Esophagus (tissue), 2 donors: ENCODE results near the gene IL1RAPL1. TPM values are rescaled to one million over a fixed set of nuclear protein-coding genes. Genes with fewer than 3 reads are reported as not detected.

Experiments
- H3K27ac ChIP-seq, 2 donors: one replicate each; pipeline ENCODE4 v1.5.1; 2013; ENCODE audit warnings: low read depth in 2 of 2, mild to moderate bottlenecking in 2 of 2, inconsistent platforms in 1 of 2, low read length in 1 of 2, moderate library complexity in 1 of 2
- H3K27me3 ChIP-seq, 2 donors: one replicate each; pipeline ENCODE4 v1.6.1; 2013; ENCODE audit warnings: low read length in 2 of 2, control low read depth in 1 of 2, mild to moderate bottlenecking in 1 of 2; ENCODE audit not compliant: insufficient read depth in 2 of 2, control insufficient read depth in 1 of 2
- H3K36me3 ChIP-seq, 2 donors: one replicate each; pipeline ENCODE4 v1.6.1; 2013; ENCODE audit warnings: low read length in 1 of 2; ENCODE audit not compliant: control insufficient read depth in 2 of 2, insufficient read depth in 2 of 2
- H3K4me1 ChIP-seq, 2 donors: one replicate each; pipeline ENCODE4 v1.6.1; 2013; ENCODE audit warnings: low read length in 1 of 2; ENCODE audit not compliant: control insufficient read depth in 2 of 2, insufficient read depth in 2 of 2
- H3K4me3 ChIP-seq, 2 donors: one replicate each; pipeline ENCODE4 v1.5.1; 2013; ENCODE audit warnings: low read length in 2 of 2, mild to moderate bottlenecking in 2 of 2, low read depth in 1 of 2, moderate library complexity in 1 of 2
- H3K9me3 ChIP-seq, 2 donors: one replicate each; pipeline ENCODE4 v1.6.1; 2013; ENCODE audit warnings: mild to moderate bottlenecking in 2 of 2, low read depth in 1 of 2, low read length in 1 of 2, moderate library complexity in 1 of 2; ENCODE audit not compliant: control insufficient read depth in 2 of 2, insufficient read depth in 1 of 2
- WGBS, 2 donors: extraction: QIAGEN DNeasy Blood & Tissue Kit; methylation state at CpG; one replicate each; pipeline ENCODE4 v1.1.7; 2013; 5-methylcytosine and 5-hydroxymethylcytosine counted together
- polyA plus RNA-seq, 2 donors: library from polyadenylated mRNA; stranded (reverse); fragments of 200-250 nt; gene quantifications; one replicate each; pipeline ENCODE4 v1.2.3, GENCODE V29; 2013
- donor health status: healthy with polysubstance abuse.
- donor health status: Bipolar disorder and iron deficiency.

The IL1RAPL1 gene
- polyA plus RNA-seq, 2 donors: 0.02 to 0.04 TPM

- Histone ChIP-seq H3K27ac (no peak overlapping the region), H3K27me3 (no peaks in the 10 kb centered on the region), H3K4me1 (no peaks in the 10 kb centered on the region), H3K9me3 (no peaks in the 10 kb centered on the region), H3K36me3 (no peaks in the 10 kb centered on the region), H3K4me3 (no peak overlapping the region)
- WGBS, 2 donors: 49 to 87% methylated on average over 2 of the region's 2 CpGs
Measured at GRCh38 chrX:29225670-29226069, 638.4 kb downstream of the IL1RAPL1 start.

GRCh38 chrX:29229802-29230201, 642.6 kb downstream of the IL1RAPL1 start:
- 52 to 55% methylated on average over 2 of the region's 2 CpGs for WGBS, 2 donors

GRCh38 chrX:29231800-29232199, 644.6 kb downstream of the IL1RAPL1 start:
- H3K27me3 ChIP-seq: no peaks in the 10 kb centered on the region
- no peaks in the 10 kb centered on the region for H3K4me1 ChIP-seq
- H3K27ac ChIP-seq: no peak overlapping the region
- 46 to 51% methylated on average over 2 of the region's 2 CpGs for WGBS, 2 donors
- H3K9me3 ChIP-seq: no peaks in the 10 kb centered on the region
- H3K36me3 ChIP-seq: no peaks in the 10 kb centered on the region
- H3K4me3 ChIP-seq: no peak overlapping the region

More at GRCh38 chrX:29229802-29230201, 642.6 kb downstream of the IL1RAPL1 start:
- Histone ChIP-seq H3K36me3 (no peaks in the 10 kb centered on the region), H3K4me3 (no peak overlapping the region), H3K4me1 (no peaks in the 10 kb centered on the region), H3K9me3 (no peaks in the 10 kb centered on the region), H3K27ac (no peak overlapping the region), H3K27me3 (no peaks in the 10 kb centered on the region)

GRCh38 chrX:29233592-29234183, 646.4 kb downstream of the IL1RAPL1 start:
- H3K27me3 ChIP-seq: no peaks in the 10 kb centered on the region
- H3K36me3 ChIP-seq: no peaks in the 10 kb centered on the region
- no peak overlapping the region for H3K4me3 ChIP-seq
- H3K27ac ChIP-seq: no peak overlapping the region
- H3K4me1 ChIP-seq: no peaks in the 10 kb centered on the region
- WGBS, 2 donors: 79 to 81% methylated on average over 7 of the region's 7 CpGs
- H3K9me3 ChIP-seq: no peaks in the 10 kb centered on the region

GRCh38 chrX:29237972-29238371, 650.7 kb downstream of the IL1RAPL1 start:
- Histone ChIP-seq H3K36me3 (no peaks in the 10 kb centered on the region), H3K4me3 (no peak overlapping the region), H3K4me1 (no peaks in the 10 kb centered on the region), H3K9me3 (no peaks in the 10 kb centered on the region), H3K27ac (no peak overlapping the region), H3K27me3 (no peaks in the 10 kb centered on the region)
- 54 to 88% methylated on average over 6 of the region's 6 CpGs for WGBS, 2 donors

- Histone ChIP-seq H3K4me1 (no peaks in the 10 kb centered on the region), H3K27ac (no peak overlapping the region), H3K36me3 (no peaks in the 10 kb centered on the region), H3K9me3 (no peaks in the 10 kb centered on the region), H3K27me3 (no peaks in the 10 kb centered on the region), H3K4me3 (no peak overlapping the region)
- WGBS, 2 donors: 58 to 75% methylated on average over 2 of the region's 2 CpGs
Measured at GRCh38 chrX:29241809-29242208, 654.6 kb downstream of the IL1RAPL1 start.

GRCh38 chrX:29242856-29243255, 655.6 kb downstream of the IL1RAPL1 start:
- Histone ChIP-seq H3K27me3 (no peaks in the 10 kb centered on the region), H3K4me3 (no peak overlapping the region), H3K9me3 (no peaks in the 10 kb centered on the region), H3K36me3 (no peaks in the 10 kb centered on the region), H3K27ac (no peak overlapping the region), H3K4me1 (no peaks in the 10 kb centered on the region)
- WGBS, 2 donors: 72 to 88% methylated on average over 4 of the region's 4 CpGs

GRCh38 chrX:29243942-29244341, 656.7 kb downstream of the IL1RAPL1 start:
- no peaks in the 10 kb centered on the region for H3K27me3 ChIP-seq
- H3K27ac ChIP-seq: no peak overlapping the region
- H3K36me3 ChIP-seq: no peaks in the 10 kb centered on the region
- H3K4me3 ChIP-seq: no peak overlapping the region
- H3K4me1 ChIP-seq: no peaks in the 10 kb centered on the region
- 90 to 96% methylated on average over 2 of the region's 2 CpGs for WGBS, 2 donors
- no peaks in the 10 kb centered on the region for H3K9me3 ChIP-seq

- Histone ChIP-seq H3K27ac (no peak overlapping the region), H3K27me3 (no peaks in the 10 kb centered on the region), H3K9me3 (no peaks in the 10 kb centered on the region), H3K36me3 (no peaks in the 10 kb centered on the region), H3K4me3 (no peak overlapping the region), H3K4me1 (no peaks in the 10 kb centered on the region)
- WGBS, 2 donors: 38 to 70% methylated on average over 1 of the region's 1 CpG
Measured at GRCh38 chrX:29254515-29254914, 667.3 kb downstream of the IL1RAPL1 start.

GRCh38 chrX:29257521-29257920, 670.3 kb downstream of the IL1RAPL1 start:
- no peak overlapping the region for H3K27ac ChIP-seq
- H3K27me3 ChIP-seq: no peaks in the 10 kb centered on the region
- H3K9me3 ChIP-seq: no peaks in the 10 kb centered on the region
- WGBS, 2 donors: 26 to 40% methylated on average over 3 of the region's 3 CpGs
- H3K36me3 ChIP-seq: no peaks in the 10 kb centered on the region
- no peaks in the 10 kb centered on the region for H3K4me1 ChIP-seq
- no peak overlapping the region for H3K4me3 ChIP-seq
